Suprapubic skin (tissue), 4 donors: ENCODE measurements around the gene SAMD4B. TPM values are rescaled to one million over a fixed set of nuclear protein-coding genes. Genes with fewer than 3 reads are reported as not detected.

Source experiments
- DNase-seq, 2 donors: peaks; one replicate each; pipeline ENCODE4 v3.0.0-alpha.2; 2019; ENCODE audit warnings: low spot score in 2 of 2
- H3K27ac ChIP-seq: fragments of 200-600 bp; sonication (generic); one replicate; pipeline ENCODE4 v1.5.1; 2019
- H3K27me3 ChIP-seq: fragments of 200-600 bp; sonication (generic); one replicate; pipeline ENCODE4 v1.5.1; 2019
- H3K36me3 ChIP-seq: fragments of 200-600 bp; sonication (generic); one replicate; pipeline ENCODE4 v1.5.1; 2019
- H3K4me1 ChIP-seq: fragments of 200-600 bp; sonication (generic); one replicate; pipeline ENCODE4 v1.5.1; 2019
- H3K4me3 ChIP-seq: fragments of 200-600 bp; sonication (generic); one replicate; pipeline ENCODE4 v1.5.1; 2019; ENCODE audit warnings: mild to moderate bottlenecking
- H3K9me3 ChIP-seq: fragments of 200-600 bp; sonication (generic); one replicate; pipeline ENCODE4 v1.5.1; 2019
- CTCF ChIP-seq, 2 donors: fragments of 200-600 bp in 1 of 2; fragments of 450-650 bp in 1 of 2; sonication (generic) in 1 of 2; IDR thresholded peaks; one replicate each; pipeline ENCODE4 v1.5.1; 2016 to 2019; ENCODE audit warnings: antibody characterized with exemption in 2 of 2, mild to moderate bottlenecking in 1 of 2, moderate library complexity in 1 of 2
- EP300 ChIP-seq: sonication (generic); formaldehyde crosslinking; IDR thresholded peaks from one replicate; pipeline ENCODE4 v1.6.1; 2017; ENCODE audit warnings: antibody characterized with exemption
- POLR2A ChIP-seq, 2 donors: fragments of 450-650 bp; IDR thresholded peaks; one replicate each; pipeline ENCODE4 v1.6.1; 2017; ENCODE audit warnings: antibody characterized with exemption in 2 of 2, mild to moderate bottlenecking in 2 of 2, moderate library complexity in 2 of 2
- POLR2AphosphoS5 ChIP-seq, 3 donors: sonication (generic); formaldehyde crosslinking; IDR thresholded peaks; one replicate each; pipeline ENCODE4 v1.6.1; 2017; ENCODE audit warnings: antibody characterized with exemption in 3 of 3
- WGBS: methylation state at CpG from one replicate; pipeline ENCODE4 v1.1.5; 2018; 5-methylcytosine and 5-hydroxymethylcytosine counted together
- total RNA-seq, 4 donors: library from RNA; depleted of rRNA; stranded (reverse); fragments of >200 nt; gene quantifications; one replicate each; pipeline ENCODE4 v1.1.0, GENCODE V29; 2016

The SAMD4B gene
- total RNA-seq, 4 donors from 2014 or later, result 104 to 166 (median 113) TPM

DNA sequence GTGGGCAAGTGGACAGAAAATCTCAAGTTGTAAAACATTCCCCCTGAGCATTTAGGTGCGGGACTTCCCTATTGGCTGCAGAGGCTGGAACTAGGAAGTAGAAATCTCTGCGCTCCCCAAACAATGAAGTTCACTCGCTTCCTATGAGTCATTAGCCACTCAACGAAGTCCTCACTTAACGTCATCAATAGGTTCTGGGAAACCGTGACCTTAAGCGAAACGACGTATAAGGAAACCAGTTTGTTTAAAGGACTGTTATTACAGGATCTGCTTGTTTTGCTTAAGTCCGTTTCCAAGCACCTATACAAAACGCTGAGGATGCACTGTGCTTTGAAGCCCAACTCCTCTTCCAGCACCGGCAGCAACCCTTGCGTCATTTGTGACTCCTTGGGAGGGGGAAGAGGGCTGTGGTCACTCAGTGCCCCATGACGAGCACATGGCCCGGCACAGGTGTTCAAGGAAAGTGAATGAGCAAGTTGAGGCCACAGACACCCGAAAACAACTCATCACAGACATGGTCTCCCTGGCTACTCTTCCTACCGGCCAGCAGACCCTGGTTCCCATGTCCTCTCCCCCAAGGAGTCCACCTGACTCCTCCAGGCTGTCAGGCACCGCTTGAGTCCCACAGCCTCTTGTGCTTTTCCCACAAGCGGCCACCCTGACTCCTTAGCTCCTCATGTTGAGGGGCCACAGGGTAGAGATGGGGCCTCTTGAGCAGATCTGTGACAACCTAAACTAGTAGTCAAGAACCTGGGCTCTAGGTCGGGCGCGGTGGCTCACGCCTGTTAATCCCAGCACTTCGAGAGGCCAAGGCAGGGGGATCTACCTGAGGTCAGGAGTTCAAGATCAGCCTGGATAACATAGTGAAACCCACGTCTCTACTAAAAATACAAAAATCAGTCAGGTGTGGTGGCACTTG is 88.7 kb downstream of the SAMD4B start:
- no peak for DNase-seq
- peaks cover 32% of the 10 kb centered on the region for H3K36me3 ChIP-seq
- no peaks in the 10 kb centered on the region for H3K27me3 ChIP-seq
- no peak overlapping the region for H3K4me3 ChIP-seq
- peaks cover 34% of the 10 kb centered on the region for H3K4me1 ChIP-seq
- TF ChIP-seq POLR2A (IDR thresholded peaks at IDR 0.05) (no peak), CTCF (IDR thresholded peaks at IDR 0.05) (no peak), EP300 (peak; percentile 9), POLR2AphosphoS5 (IDR thresholded peaks at IDR 0.05) (peak in 2 of 3 donors; percentile 23 to 54)
- H3K9me3 ChIP-seq, result no peaks in the 10 kb centered on the region
- peak overlapping the region; percentile 82 for H3K27ac ChIP-seq
- 61% methylated on average over 15 of the region's 25 CpGs for WGBS

GRCh38 chr19:39432677-39433025 is 90.4 kb downstream of the SAMD4B start:
- H3K4me3 ChIP-seq, result no peak overlapping the region
- no peak overlapping the region for H3K27ac ChIP-seq
- 92% methylated on average over 8 of the region's 8 CpGs for WGBS
- H3K9me3 ChIP-seq, result no peaks in the 10 kb centered on the region
- no peak for DNase-seq
- H3K27me3 ChIP-seq, result no peaks in the 10 kb centered on the region
- no peak for TF ChIP-seq POLR2AphosphoS5 (IDR thresholded peaks at IDR 0.05)
- TF ChIP-seq CTCF (IDR thresholded peaks at IDR 0.05), result no peak
- peaks cover 32% of the 10 kb centered on the region for H3K36me3 ChIP-seq
- peaks cover 44% of the 10 kb centered on the region for H3K4me1 ChIP-seq

- DNase-seq, result no peak
- Histone ChIP-seq H3K4me1 (peaks cover 39% of the 10 kb centered on the region), H3K9me3 (no peaks in the 10 kb centered on the region), H3K4me3 (no peak overlapping the region), H3K27me3 (no peaks in the 10 kb centered on the region), H3K36me3 (peaks cover 32% of the 10 kb centered on the region), H3K27ac (no peak overlapping the region)
- no peak for TF ChIP-seq POLR2A (IDR thresholded peaks at IDR 0.05)
- no peak for TF ChIP-seq CTCF (IDR thresholded peaks at IDR 0.05)
- TF ChIP-seq POLR2AphosphoS5 (IDR thresholded peaks at IDR 0.05), result no peak
- no peak for TF ChIP-seq EP300
- 97% methylated on average over 8 of the region's 8 CpGs for WGBS
Observed at GRCh38 chr19:39433480-39434079, 91.4 kb downstream of the SAMD4B start.

- Histone ChIP-seq H3K27ac (peak overlapping the region; percentile 89), H3K9me3 (no peaks in the 10 kb centered on the region), H3K4me1 (peaks cover 36% of the 10 kb centered on the region), H3K36me3 (peaks cover 32% of the 10 kb centered on the region), H3K4me3 (peak overlapping the region; percentile 89), H3K27me3 (no peaks in the 10 kb centered on the region)
- DNase-seq, result no peak
- TF ChIP-seq POLR2AphosphoS5 (IDR thresholded peaks at IDR 0.05) (no peak), POLR2A (IDR thresholded peaks at IDR 0.05) (no peak), CTCF (IDR thresholded peaks at IDR 0.05) (no peak), EP300 (no peak)
- WGBS, result 53% methylated on average over 10 of the region's 10 CpGs
Observed at GRCh38 chr19:39434123-39435076, 92.2 kb downstream of the SAMD4B start.

Other genes starting within 250 kb of the SAMD4B start
- gene PAK4, start 216.6 kb upstream of the SAMD4B start, total RNA-seq, result 10 to 100 TPM; 20.7 to 25.3 (median 23.6) TPM
- 100 to 1,000 TPM in 3 of 4 donors, 10 to 100 TPM in 1; 32.7 to 420 (median 277) TPM for gene NCCRP1, start 145.5 kb upstream of the SAMD4B start, total RNA-seq
- not detected for gene SYCN, start 138.2 kb upstream of the SAMD4B start, total RNA-seq
- not detected for gene IFNL3, start 97.4 kb upstream of the SAMD4B start, total RNA-seq
- not detected for gene IFNL4, start 93.6 kb upstream of the SAMD4B start, total RNA-seq
- gene IFNL2, start 74.0 kb upstream of the SAMD4B start, total RNA-seq, result not detected
- gene IFNL1, start 46.0 kb upstream of the SAMD4B start, total RNA-seq, result not detected
- gene LRFN1, start 21.6 kb upstream of the SAMD4B start, total RNA-seq, result 1 to 10 TPM; 1.4 to 2.9 (median 2.0) TPM
- gene GMFG, start 6.4 kb upstream of the SAMD4B start, total RNA-seq, result 10 to 100 TPM in 1 of 4 donors, 1 to 10 TPM in 3; 1.9 to 16.2 (median 5.8) TPM
- 10 to 100 TPM; 24.8 to 42.4 (median 35.4) TPM for gene PAF1, start 48.7 kb downstream of the SAMD4B start, total RNA-seq
- 10 to 100 TPM; 36.3 to 57.8 (median 48.0) TPM for gene MED29, start 49.0 kb downstream of the SAMD4B start, total RNA-seq
- gene ZFP36, start 64.4 kb downstream of the SAMD4B start, total RNA-seq, result 100 to 1,000 TPM; 426 to 850 (median 540) TPM
- 10 to 100 TPM in 1 of 4 donors, 1 to 10 TPM in 3; 6.4 to 29.9 (median 7.7) TPM for gene PLEKHG2, start 70.2 kb downstream of the SAMD4B start, total RNA-seq
- 1,000 to 10,000 TPM; 1,096 to 2,035 (median 1,787) TPM for gene RPS16, start 93.5 kb downstream of the SAMD4B start, total RNA-seq
- gene SUPT5H, start 103.2 kb downstream of the SAMD4B start, total RNA-seq, result 100 to 1,000 TPM in 1 of 4 donors, 10 to 100 TPM in 3; 59.4 to 135 (median 75.4) TPM
- gene TIMM50, start 138.4 kb downstream of the SAMD4B start, total RNA-seq, result 10 to 100 TPM; 44.9 to 57.9 (median 50.6) TPM
- not detected for gene DLL3, start 156.5 kb downstream of the SAMD4B start, total RNA-seq
- gene SELENOV, start 172.7 kb downstream of the SAMD4B start, total RNA-seq, result not detected
- gene EID2B, start 190.4 kb downstream of the SAMD4B start, total RNA-seq, result 1 to 10 TPM in 2 of 4 donors, under 1 TPM in 2; 0.80 to 2.4 (median 1.2) TPM
- 10 to 100 TPM in 2 of 4 donors, 1 to 10 TPM in 2; 7.5 to 14.5 (median 12.1) TPM for gene EID2, start 197.7 kb downstream of the SAMD4B start, total RNA-seq